GM12864 (cell line): Measurements from ENCODE around the gene DIPK1A.

ENCODE experiments used
- DNase-seq: peaks from one replicate; pipeline ENCODE4 v3.0.0-alpha.2; 2011; ENCODE audit warnings: low read depth
- H3K4me3 ChIP-seq: 2 replicates; pipeline ENCODE4 v1.5.1; 2011; ENCODE audit warnings: mild to moderate bottlenecking, low read depth, low read length, control low read depth
- TF ChIP-seq, protein P1 (sequence below): IDR thresholded peaks from 2 replicates; pipeline ENCODE4 v1.5.1; 2011; ENCODE audit warnings: low read depth, mild to moderate bottlenecking, moderate library complexity, low read length, control low read depth, inconsistent platforms; ENCODE audit errors: missing control alignments

DIPK1A gene

DNA sequence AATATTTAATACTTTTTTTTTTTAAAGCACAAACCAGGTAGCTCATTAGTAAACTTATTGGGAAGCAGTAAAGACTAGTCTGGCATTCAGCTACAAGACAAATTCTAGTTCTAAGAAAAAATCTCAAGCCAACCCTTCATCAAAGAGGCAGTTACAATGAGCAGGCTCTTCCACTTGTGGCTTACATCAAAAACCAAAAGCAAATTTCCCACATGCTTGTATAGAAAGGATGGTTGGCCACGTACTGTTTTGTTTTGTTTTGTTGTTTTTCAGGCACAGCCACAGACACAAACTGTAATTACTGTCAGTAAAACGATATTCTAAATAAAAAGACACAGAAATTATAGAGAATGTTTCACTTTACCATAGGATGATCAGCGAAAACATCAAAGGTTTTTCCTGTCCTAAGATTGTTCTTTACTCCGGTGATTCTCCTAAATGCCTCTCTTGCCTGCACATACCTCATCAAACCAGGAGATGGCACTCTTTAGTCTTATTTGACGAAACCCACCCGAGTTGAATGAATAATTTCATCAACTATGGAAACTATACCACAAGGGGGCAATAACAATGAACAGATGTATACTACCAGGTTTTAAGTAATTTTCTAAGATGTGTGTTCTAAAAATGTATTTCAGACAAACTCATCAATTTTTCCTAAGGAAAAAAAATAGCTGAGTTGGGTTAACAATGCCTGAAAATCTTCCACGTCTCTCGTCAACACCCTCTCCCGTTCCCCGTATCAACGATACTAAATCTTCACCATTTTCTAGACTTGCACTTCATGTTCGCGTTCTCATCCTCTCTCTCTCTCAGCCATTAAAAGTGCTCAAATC, 102.5 kb downstream of the DIPK1A start:
- DNase-seq, result peak; percentile 68
- TF ChIP-seq, protein P1, sequence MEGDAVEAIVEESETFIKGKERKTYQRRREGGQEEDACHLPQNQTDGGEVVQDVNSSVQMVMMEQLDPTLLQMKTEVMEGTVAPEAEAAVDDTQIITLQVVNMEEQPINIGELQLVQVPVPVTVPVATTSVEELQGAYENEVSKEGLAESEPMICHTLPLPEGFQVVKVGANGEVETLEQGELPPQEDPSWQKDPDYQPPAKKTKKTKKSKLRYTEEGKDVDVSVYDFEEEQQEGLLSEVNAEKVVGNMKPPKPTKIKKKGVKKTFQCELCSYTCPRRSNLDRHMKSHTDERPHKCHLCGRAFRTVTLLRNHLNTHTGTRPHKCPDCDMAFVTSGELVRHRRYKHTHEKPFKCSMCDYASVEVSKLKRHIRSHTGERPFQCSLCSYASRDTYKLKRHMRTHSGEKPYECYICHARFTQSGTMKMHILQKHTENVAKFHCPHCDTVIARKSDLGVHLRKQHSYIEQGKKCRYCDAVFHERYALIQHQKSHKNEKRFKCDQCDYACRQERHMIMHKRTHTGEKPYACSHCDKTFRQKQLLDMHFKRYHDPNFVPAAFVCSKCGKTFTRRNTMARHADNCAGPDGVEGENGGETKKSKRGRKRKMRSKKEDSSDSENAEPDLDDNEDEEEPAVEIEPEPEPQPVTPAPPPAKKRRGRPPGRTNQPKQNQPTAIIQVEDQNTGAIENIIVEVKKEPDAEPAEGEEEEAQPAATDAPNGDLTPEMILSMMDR, result peak; percentile 76
- H3K4me3 ChIP-seq, result no peak overlapping the region

GRCh38 chr1:92857817-92858216, 103.4 kb downstream of the DIPK1A start:
- TF ChIP-seq, protein P1, result no peak
- no peak for DNase-seq

DNA sequence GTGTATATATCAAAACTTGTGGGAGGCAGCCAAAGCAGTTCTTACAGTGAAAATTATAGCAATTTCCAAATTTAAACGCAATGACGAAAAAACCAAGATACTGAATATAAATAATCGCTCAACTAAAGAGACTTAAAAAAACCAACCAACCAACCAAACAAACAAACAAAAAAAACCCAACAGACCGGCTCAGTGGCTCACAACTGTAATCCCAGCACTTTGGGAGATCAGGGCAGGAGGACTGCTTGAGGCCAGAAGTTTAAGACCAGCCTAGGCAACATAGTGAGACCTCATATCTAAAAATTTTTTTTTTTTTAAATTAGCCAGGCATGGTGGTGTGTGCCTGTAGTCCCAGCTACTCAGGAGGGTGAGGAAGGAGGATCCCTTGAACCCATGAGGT, 106.0 kb downstream of the DIPK1A start:
- H3K4me3 ChIP-seq, result no peak overlapping the region
- TF ChIP-seq, protein P1, result no peak
- no peak for DNase-seq

More at GRCh38 chr1:92857817-92858216, 103.4 kb downstream of the DIPK1A start:
- H3K4me3 ChIP-seq, result no peak overlapping the region

- TF ChIP-seq, protein P1, result no peak
- H3K4me3 ChIP-seq, result no peak overlapping the region
- no peak for DNase-seq
Measured at GRCh38 chr1:92854101-92854785, 107.0 kb downstream of the DIPK1A start.

GRCh38 chr1:92853299-92853698, 108.0 kb downstream of the DIPK1A start:
- no peak overlapping the region for H3K4me3 ChIP-seq
- no peak for DNase-seq
- TF ChIP-seq, protein P1, result no peak

- TF ChIP-seq, protein P1, result no peak
Measured at GRCh38 chr1:92851729-92852128, 109.5 kb downstream of the DIPK1A start.

DNA sequence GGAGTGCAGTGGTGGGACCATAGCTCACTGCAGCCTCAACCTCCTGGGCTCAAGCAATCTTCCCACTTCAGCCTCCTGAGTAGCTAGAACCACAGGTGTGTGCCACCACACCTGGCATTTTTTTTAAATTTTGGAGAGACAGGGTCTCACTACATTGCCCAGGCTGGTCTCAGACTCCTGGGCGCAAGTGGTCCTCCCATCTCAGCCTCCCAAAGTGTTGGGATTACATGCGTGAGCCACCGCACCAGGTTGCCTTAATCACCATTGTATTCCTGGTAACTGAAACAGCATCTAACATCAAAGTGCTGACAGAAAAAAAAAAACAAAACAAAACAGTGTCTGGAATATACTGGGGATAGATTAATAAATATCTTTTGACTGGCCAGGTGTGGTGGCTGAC, 111.2 kb downstream of the DIPK1A start:
- TF ChIP-seq, protein P1, result no peak
- no peak for DNase-seq
- no peak overlapping the region for H3K4me3 ChIP-seq

More at GRCh38 chr1:92851729-92852128, 109.5 kb downstream of the DIPK1A start:
- H3K4me3 ChIP-seq, result no peak overlapping the region
- no peak for DNase-seq
